HCT116 (cell line): ENCODE measurements around the gene NTSR2. TPM values are rescaled to one million over a fixed set of nuclear protein-coding genes. Genes with fewer than 3 reads are reported as not detected.

Experiments
- ATAC-seq: fragments of 200-7000 bp; cut with Tn5 transposase; 2 replicates; pipeline ENCODE4 v1.9.1; 2020; ENCODE audit warnings: mild to moderate bottlenecking, moderate library complexity
- BruUV-seq: library from RNA; stranded (reverse); fragments of 400-500 nt; replicated peaks from 2 replicates; lab custom pipeline; 2021; lab: Mats Ljungman, UMichigan
- CTCF ChIA-PET: fragments of 300-600 bp; sonication (Branson Sonifier 250); formaldehyde crosslinking; loops from one replicate; lab custom pipeline; 2021; ENCODE audit warnings: antibody characterized with exemption; lab: Charles Lee
- POLR2A ChIA-PET: fragments of 300-600, 350-600 bp; sonication (Branson Sonifier 250); formaldehyde crosslinking; loops from one replicate; lab custom pipeline; 2021; ENCODE audit warnings: antibody characterized with exemption; lab: Charles Lee
- RAD21 ChIA-PET, 2 experiments: fragments of 300-600 bp; sonication (Branson Sonifier 250); formaldehyde crosslinking; loops; one replicate each; lab custom pipeline; 2023; ENCODE audit warnings: low total read pairs in 2 of 2; ENCODE audit not compliant: uncharacterized antibody in 2 of 2, unreplicated experiment in 2 of 2, low non-redundant PET in 1 of 2; lab: Charles Lee
- DNase-seq: peaks from one replicate; pipeline ENCODE4 v3.0.0-alpha.2; 2010; ENCODE audit warnings: low read depth, low spot score
- H2AFZ ChIP-seq: fragments of 200-600 bp; shearing (Covaris generic), sonication (generic); 2 replicates; pipeline ENCODE4 v1.6.1; 2017; ENCODE audit warnings: low read depth, mixed run types, mixed read lengths, antibody characterized with exemption, low read length; ENCODE audit not compliant: poor library complexity, severe bottlenecking
- H3K27ac ChIP-seq: 2 replicates; pipeline ENCODE4 v1.5.1; 2012; ENCODE audit warnings: low read depth, low read length
- H3K27me3 ChIP-seq: fragments of 200-600 bp; sonication (generic); 2 replicates; pipeline ENCODE4 v1.6.1; 2016; ENCODE audit warnings: mixed run types, low read length, mixed read lengths; ENCODE audit not compliant: insufficient read depth
- H3K36me3 ChIP-seq, 2 experiments: fragments of 200-500 bp in 1 of 2; fragments of 200-600 bp in 1 of 2; sonication (Bioruptor generic) in 1 of 2; sonication (generic) in 1 of 2; 2 replicates each; pipeline versions ENCODE4 v1.5.1 to v1.6.1; 2014 to 2016; ENCODE audit warnings: low read length in 2 of 2, inconsistent platforms in 1 of 2, mixed read lengths in 1 of 2, mixed run types in 1 of 2; ENCODE audit not compliant: insufficient read depth in 2 of 2, control insufficient read depth in 1 of 2
- H3K4me1 ChIP-seq, 2 experiments: fragments of 200-600 bp in 1 of 2; sonication (generic) in 1 of 2; 2 replicates each; pipeline versions ENCODE4 v1.5.1 to v1.6.1; 2012 to 2017; ENCODE audit warnings: low read length in 2 of 2, inconsistent platforms in 1 of 2, mild to moderate bottlenecking in 1 of 2, mixed read lengths in 1 of 2, mixed run types in 1 of 2, moderate library complexity in 1 of 2; ENCODE audit not compliant: insufficient read depth in 2 of 2, control insufficient read depth in 1 of 2
- H3K4me2 ChIP-seq: fragments of 200-600 bp; sonication (generic); 2 replicates; pipeline ENCODE4 v1.6.1; 2017; ENCODE audit warnings: mixed run types, low read length, mixed read lengths
- H3K4me3 ChIP-seq, 2 experiments: fragments of 200-600 bp in 1 of 2; sonication (generic) in 1 of 2; replicated peaks in 1 of 2; 2 replicates each; pipeline ENCODE4 v1.5.1; 2011 to 2016; ENCODE audit warnings: low read length in 2 of 2, control low read depth in 1 of 2, low read depth in 1 of 2, mild to moderate bottlenecking in 1 of 2, mixed read lengths in 1 of 2, mixed run types in 1 of 2
- H3K79me2 ChIP-seq: fragments of 200-600 bp; sonication (generic); 2 replicates; pipeline ENCODE4 v1.6.1; 2017; ENCODE audit warnings: mild to moderate bottlenecking, mixed run types, low read length, moderate library complexity, mixed read lengths; ENCODE audit not compliant: insufficient read depth
- H3K9ac ChIP-seq: fragments of 200-600 bp; sonication (generic); 2 replicates; pipeline ENCODE4 v1.6.1; 2016; ENCODE audit warnings: low read length, mixed read lengths
- H3K9me2 ChIP-seq: fragments of 200-600 bp; sonication (generic), shearing (Covaris generic); 2 replicates; pipeline ENCODE4 v1.6.1; 2017; ENCODE audit warnings: mixed run types, mild to moderate bottlenecking, moderate library complexity; ENCODE audit not compliant: insufficient read depth
- H3K9me3 ChIP-seq, 2 experiments: fragments of 200-500 bp in 1 of 2; fragments of 200-600 bp in 1 of 2; sonication (Bioruptor generic) in 1 of 2; sonication (generic) in 1 of 2; 2 replicates each; pipeline ENCODE4 v1.6.1; 2014 to 2017; ENCODE audit warnings: low read length in 2 of 2, mixed read lengths in 2 of 2, inconsistent platforms in 1 of 2, low read depth in 1 of 2, mild to moderate bottlenecking in 1 of 2, mixed run types in 1 of 2, moderate library complexity in 1 of 2; ENCODE audit not compliant: control insufficient read depth in 1 of 2, insufficient read depth in 1 of 2
- H4K20me1 ChIP-seq: fragments of 200-600 bp; sonication (generic), shearing (Covaris generic); 2 replicates; pipeline ENCODE4 v1.6.1; 2017; ENCODE audit warnings: mixed run types, mild to moderate bottlenecking, moderate library complexity; ENCODE audit not compliant: insufficient read depth
- CBX3 ChIP-seq: IDR thresholded peaks from 2 replicates; pipeline ENCODE4 v1.6.1; 2012; ENCODE audit warnings: low read depth
- ELF1 ChIP-seq: IDR thresholded peaks from 2 replicates; pipeline ENCODE4 v1.6.1; 2012; ENCODE audit warnings: low read depth, borderline replicate concordance
- EZH2 ChIP-seq: fragments of 200-600 bp; sonication (generic); IDR thresholded peaks from 2 replicates; pipeline ENCODE4 v1.6.1; 2017; ENCODE audit warnings: antibody characterized with exemption, mixed run types
- EZH2phosphoT487 ChIP-seq: fragments of 200-600 bp; IDR thresholded peaks from 2 replicates; pipeline ENCODE4 v1.6.1; 2018; ENCODE audit warnings: antibody characterized with exemption, borderline replicate concordance
- FOSL1 ChIP-seq: IDR thresholded peaks from 2 replicates; pipeline ENCODE4 v1.6.1; 2012; ENCODE audit warnings: low read depth
- JUND ChIP-seq: IDR thresholded peaks from 2 replicates; pipeline ENCODE4 v1.6.1; 2012
- POLR2A ChIP-seq: IDR thresholded peaks from 2 replicates; pipeline ENCODE4 v1.7.0; 2011; ENCODE audit warnings: borderline replicate concordance; ENCODE audit not compliant: insufficient read depth, insufficient read length; ENCODE audit errors: extremely low read depth
- POLR2AphosphoS5 ChIP-seq: IDR thresholded peaks from 2 replicates; pipeline ENCODE4 v1.6.1; 2011; ENCODE audit warnings: mild to moderate bottlenecking, low read depth, low read length, moderate library complexity
- SRF ChIP-seq: IDR thresholded peaks from 2 replicates; pipeline ENCODE4 v1.6.1; 2012; ENCODE audit warnings: low read depth
- TCF7L2 ChIP-seq: IDR thresholded peaks from 2 replicates; pipeline ENCODE4 v1.7.0; 2011; ENCODE audit warnings: borderline replicate concordance, inconsistent platforms; ENCODE audit not compliant: insufficient read depth, insufficient read length; ENCODE audit errors: extremely low read depth
- YY1 ChIP-seq: IDR thresholded peaks from 2 replicates; pipeline ENCODE4 v1.6.1; 2011; ENCODE audit warnings: low read length, low read depth, moderate library complexity, mild to moderate bottlenecking; ENCODE audit not compliant: insufficient replicate concordance; ENCODE audit errors: extremely low read depth
- ZNF274 ChIP-seq: fragments of 200-500 bp; sonication (Bioruptor generic); IDR thresholded peaks from 2 replicates; pipeline ENCODE4 v1.6.1; 2014; ENCODE audit warnings: mild to moderate bottlenecking, low read depth, low read length, inconsistent platforms
- intact Hi-C: fragments of 100-400 bp; cut with micrococcal nuclease; formaldehyde crosslinking; loops from 2 replicates; pipeline ENCODE4 v1.10.0; 2022
- total RNA-seq: library from RNA; stranded (reverse); gene quantifications from one replicate; pipeline ENCODE4 v1.2.1, GENCODE V29; 2021; ENCODE audit not compliant: unreplicated experiment
- TF ChIP-seq, protein P1 (sequence below): IDR thresholded peaks from 2 replicates; pipeline ENCODE4 v1.6.1; 2011; ENCODE audit warnings: mild to moderate bottlenecking, low read length, moderate library complexity; ENCODE audit not compliant: insufficient replicate concordance; ENCODE audit errors: extremely low read depth
- TF ChIP-seq, protein P2 (sequence below): IDR thresholded peaks from 2 replicates; pipeline ENCODE4 v1.6.1; 2012
- TF ChIP-seq, protein P3 (sequence below): IDR thresholded peaks from 2 replicates; pipeline ENCODE4 v1.6.1; 2012

NTSR2 gene
- total RNA-seq, 1 experiment from 2014 or later, result not detected

DNA sequence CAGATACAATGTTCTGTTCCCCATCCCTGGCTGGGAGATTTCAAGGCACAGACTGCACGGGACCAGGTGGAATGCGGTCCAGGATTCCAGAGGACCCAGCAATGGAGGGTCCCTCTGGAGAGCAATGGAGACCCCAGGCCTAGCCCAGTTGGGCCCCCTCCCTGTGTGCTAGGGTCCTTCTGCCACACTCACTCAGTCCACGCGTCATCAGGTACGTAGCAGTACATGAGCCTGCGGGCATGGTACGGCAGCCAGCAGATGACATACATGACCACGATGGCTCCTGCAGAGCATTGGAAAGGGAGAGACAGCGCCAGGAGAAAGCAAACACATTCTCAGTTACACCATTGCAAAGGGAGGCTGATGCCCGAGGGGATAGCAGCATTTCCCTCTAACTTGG lies 10.1 kb downstream of the NTSR2 start:
- RAD21 ChIA-PET, result no interaction called here
- no peaks in the 10 kb centered on the region; the same call in 1 of the 2 replicates for H3K27me3 ChIP-seq

DNA sequence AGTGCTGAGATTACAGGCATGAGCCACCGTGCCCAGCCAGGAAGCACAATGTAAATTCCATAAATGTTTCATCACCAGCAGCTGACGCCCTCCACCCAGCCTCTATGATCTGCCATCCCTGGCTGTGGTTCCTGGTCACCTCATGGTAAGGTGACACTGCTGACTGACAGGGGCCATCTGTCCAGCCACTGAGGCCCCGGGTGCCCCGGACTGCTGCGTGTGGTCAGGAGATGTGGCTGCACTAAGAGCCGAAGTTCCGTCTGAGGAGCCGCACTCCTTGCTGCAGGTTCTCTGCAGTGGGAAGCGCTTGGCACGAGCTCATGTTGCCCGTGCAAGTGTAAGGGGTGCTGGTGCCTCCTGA lies 10.9 kb downstream of the NTSR2 start:
- H3K4me1 ChIP-seq, result no peaks in the 10 kb centered on the region
- H3K9me2 ChIP-seq, result no peaks in the 10 kb centered on the region
- CTCF ChIA-PET, result no interaction called here
- H3K27me3 ChIP-seq, result no peaks in the 10 kb centered on the region; the same call in 1 of the 2 replicates
- H2AFZ ChIP-seq, result no peak overlapping the region
- TF ChIP-seq TCF7L2 (no peak), POLR2A (no peak), ELF1 (no peak), POLR2AphosphoS5 (no peak), JUND (no peak), CBX3 (no peak), ZNF274 (no peak), EZH2phosphoT487 (no peak), FOSL1 (no peak), EZH2 (no peak), SRF (no peak)
- TF ChIP-seq, protein P1, sequence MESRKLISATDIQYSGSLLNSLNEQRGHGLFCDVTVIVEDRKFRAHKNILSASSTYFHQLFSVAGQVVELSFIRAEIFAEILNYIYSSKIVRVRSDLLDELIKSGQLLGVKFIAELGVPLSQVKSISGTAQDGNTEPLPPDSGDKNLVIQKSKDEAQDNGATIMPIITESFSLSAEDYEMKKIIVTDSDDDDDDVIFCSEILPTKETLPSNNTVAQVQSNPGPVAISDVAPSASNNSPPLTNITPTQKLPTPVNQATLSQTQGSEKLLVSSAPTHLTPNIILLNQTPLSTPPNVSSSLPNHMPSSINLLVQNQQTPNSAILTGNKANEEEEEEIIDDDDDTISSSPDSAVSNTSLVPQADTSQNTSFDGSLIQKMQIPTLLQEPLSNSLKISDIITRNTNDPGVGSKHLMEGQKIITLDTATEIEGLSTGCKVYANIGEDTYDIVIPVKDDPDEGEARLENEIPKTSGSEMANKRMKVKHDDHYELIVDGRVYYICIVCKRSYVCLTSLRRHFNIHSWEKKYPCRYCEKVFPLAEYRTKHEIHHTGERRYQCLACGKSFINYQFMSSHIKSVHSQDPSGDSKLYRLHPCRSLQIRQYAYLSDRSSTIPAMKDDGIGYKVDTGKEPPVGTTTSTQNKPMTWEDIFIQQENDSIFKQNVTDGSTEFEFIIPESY, result no peak
- TF ChIP-seq, protein P2, sequence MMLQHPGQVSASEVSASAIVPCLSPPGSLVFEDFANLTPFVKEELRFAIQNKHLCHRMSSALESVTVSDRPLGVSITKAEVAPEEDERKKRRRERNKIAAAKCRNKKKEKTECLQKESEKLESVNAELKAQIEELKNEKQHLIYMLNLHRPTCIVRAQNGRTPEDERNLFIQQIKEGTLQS, result no peak
- DNase-seq (no peak), ATAC-seq (no peak)
- BruUV-seq, result no TSS peak
- RAD21 ChIA-PET, result no interaction called here
- no peak overlapping the region for H3K4me2 ChIP-seq
- H3K9me3 ChIP-seq, result peaks cover 0 to 10% of the 10 kb centered on the region in 2 experiments; a peak in 2 of 4 replicates
- no peaks in the 10 kb centered on the region for H4K20me1 ChIP-seq
- intact Hi-C loops, result no loop called here
- H3K36me3 ChIP-seq, result no peaks in the 10 kb centered on the region
- no peaks in the 10 kb centered on the region for H3K79me2 ChIP-seq
- no peak overlapping the region for H3K4me3 ChIP-seq
- H3K9ac ChIP-seq, result no peak overlapping the region
- H3K27ac ChIP-seq, result no peak overlapping the region
- POLR2A ChIA-PET, result no interaction called here

More for the DNA sequence above, 10.1 kb downstream of the NTSR2 start:
- no peaks in the 10 kb centered on the region for H3K9me2 ChIP-seq
- no peaks in the 10 kb centered on the region for H3K36me3 ChIP-seq
- peaks cover 0 to 10% of the 10 kb centered on the region in 2 experiments; a peak in 2 of 4 replicates for H3K9me3 ChIP-seq
- BruUV-seq, result no TSS peak
- no peak for ATAC-seq
- DNase-seq, result no peak
- CTCF ChIA-PET, result no interaction called here
- no peaks in the 10 kb centered on the region for H3K79me2 ChIP-seq
- H3K27ac ChIP-seq, result no peak overlapping the region
- H3K4me2 ChIP-seq, result no peak overlapping the region
- no peak overlapping the region for H2AFZ ChIP-seq
- H4K20me1 ChIP-seq, result no peaks in the 10 kb centered on the region
- H3K4me3 ChIP-seq, result no peak overlapping the region
- intact Hi-C loops, result no loop called here
- no peak overlapping the region for H3K9ac ChIP-seq
- POLR2A ChIA-PET, result no interaction called here
- TF ChIP-seq FOSL1 (no peak), YY1 (no peak)
- TF ChIP-seq, protein P3, sequence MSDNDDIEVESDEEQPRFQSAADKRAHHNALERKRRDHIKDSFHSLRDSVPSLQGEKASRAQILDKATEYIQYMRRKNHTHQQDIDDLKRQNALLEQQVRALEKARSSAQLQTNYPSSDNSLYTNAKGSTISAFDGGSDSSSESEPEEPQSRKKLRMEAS, result no peak
- H3K4me1 ChIP-seq, result no peaks in the 10 kb centered on the region
